Thyroid gland (tissue), 4 donors: Measurements from ENCODE around the gene TRMT2B.

ENCODE experiments used
- CTCF ChIP-seq, 6 experiments: fragments of 200-600 bp in 3 of 6; fragments of 450-650 bp in 3 of 6; sonication (generic) in 3 of 6; IDR thresholded peaks; one replicate each; pipeline ENCODE4 v1.5.1; 2016 to 2019; ENCODE audit warnings: antibody characterized with exemption in 6 of 6, mild to moderate bottlenecking in 2 of 6, inconsistent platforms in 1 of 6, moderate library complexity in 1 of 6
- POLR2A ChIP-seq, 2 donors: fragments of 450-650 bp; IDR thresholded peaks; one replicate each; pipeline ENCODE4 v1.6.1; 2017; ENCODE audit warnings: antibody characterized with exemption in 2 of 2, mild to moderate bottlenecking in 2 of 2, moderate library complexity in 1 of 2

DNA sequence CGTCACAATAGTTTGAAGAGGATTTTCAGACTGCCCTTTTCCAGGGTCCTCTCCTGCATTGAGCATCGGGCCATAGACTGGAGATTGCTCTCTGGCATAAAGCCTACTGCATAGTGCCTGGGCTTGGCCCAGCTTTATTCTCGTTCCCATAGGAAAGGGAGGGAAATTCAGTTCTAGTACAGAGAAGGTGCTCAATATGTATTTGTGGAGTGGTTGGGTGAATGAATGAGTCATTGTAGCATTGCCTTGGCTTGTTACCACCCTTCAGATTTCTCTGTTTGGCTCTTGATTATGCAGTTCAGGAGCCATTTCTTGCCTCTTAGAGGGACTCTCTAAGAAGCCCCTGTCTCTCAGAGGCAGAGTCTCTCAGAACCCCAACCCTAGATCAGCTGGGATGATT, 29.3 kb upstream of the TRMT2B start:
- TF ChIP-seq POLR2A (IDR thresholded peaks at IDR 0.05) (no peak), CTCF (IDR thresholded peaks at IDR 0.05) (no peak)
